ENCODE data around the gene SMIM11. TPM values are rescaled to one million over a fixed set of nuclear protein-coding genes. Genes with fewer than 3 reads are reported as not detected.

The SMIM11 gene
- total and polyA plus RNA-seq, 2 donors (not counting 1 experiment from before 2014, with no cell fraction given), result 10.3 to 10.6 TPM

GRCh38 chr21:34353182-34353581 lies 22.1 kb upstream of the SMIM11 start:
- ATAC-seq (ENCODE audit: low read depth), result no peak
- CTCF ChIA-PET, result interaction anchor here (0.8 to 16.1 kb wide), 2 partner anchors 116 to 432 kb away, joined by 3 to 632 read pairs; no protein-coding TSS in a partner anchor
- Histone ChIP-seq H2AFZ (ENCODE audit: insufficient read depth, low read depth, low read length, poor library complexity, severe bottlenecking) (no peak overlapping the region), H3K79me2 (ENCODE audit: control insufficient read depth, insufficient read depth, low read length) (no peaks in the 10 kb centered on the region), H3K27ac (ENCODE audit: low read length in 2 of 2) (no peak overlapping the region), H3K4me1 (ENCODE audit: control insufficient read depth in 2 of 2, insufficient read depth in 2 of 2, low read length in 2 of 2) (no peaks in the 10 kb centered on the region), H3K27me3 (replicated peaks in 1 of 4; ENCODE audit: control extremely low read depth in 1 of 4, control insufficient read depth in 3 of 4, insufficient read depth in 4 of 4, low read length in 3 of 4) (no peaks in the 10 kb centered on the region), H4K20me1 (ENCODE audit: control insufficient read depth, insufficient read depth, low read length, poor library complexity, severe bottlenecking) (no peaks in the 10 kb centered on the region), H3K36me3 (replicated peaks in 1 of 2; ENCODE audit: control extremely low read depth in 1 of 2, control insufficient read depth in 1 of 2, extremely low read depth in 1 of 2, insufficient read depth in 2 of 2, low read length in 1 of 2) (no peaks in the 10 kb centered on the region), H3K9me3 (ENCODE audit: control extremely low read depth in 1 of 3, control insufficient read depth in 2 of 3, insufficient read depth in 1 of 3, low read length in 2 of 3) (peaks cover 0 to under 1% (median 0%) of the 10 kb centered on the region in 3 donors), H3K4me2 (replicated peaks; ENCODE audit: low read depth, low read length, poor library complexity, severe bottlenecking) (no peak overlapping the region), H3K4me3 (ENCODE audit: control extremely low read depth in 1 of 5, extremely low read depth in 1 of 5, insufficient read depth in 1 of 5, low read depth in 2 of 5, low read length in 4 of 5) (no peak overlapping the region), H3K9ac (ENCODE audit: low read length) (no peak overlapping the region)
- Mint-ChIP-seq H3K4me3 (no peak overlapping the region), H3K27me3 (peaks cover 30% of the 10 kb centered on the region), H3K27ac (no peak overlapping the region), H3K4me1 (no peaks in the 10 kb centered on the region), H3K9me3 (ENCODE audit: insufficient read depth) (no peaks in the 10 kb centered on the region)
- DNase-seq, result no peak
- TF ChIP-seq CTCF (IDR thresholded peaks at IDR 0.05) (no peak), EZH2 (IDR thresholded peaks at IDR 0.05; ENCODE audit: borderline replicate concordance, insufficient read depth, low read depth, low read length, poor library complexity, severe bottlenecking) (no peak)
- intact Hi-C loops (cut with micrococcal nuclease), result no loop called here
- no CpG with 5 or more reads among the region's 6 CpGs for WGBS (ENCODE audit: insufficient coverage)
- POLR2A ChIA-PET, result no interaction called here

- Histone ChIP-seq H3K36me3 (replicated peaks in 1 of 2; ENCODE audit: control extremely low read depth in 1 of 2, control insufficient read depth in 1 of 2, extremely low read depth in 1 of 2, insufficient read depth in 2 of 2, low read length in 1 of 2) (no peaks in the 10 kb centered on the region), H3K9me3 (ENCODE audit: control extremely low read depth in 1 of 3, control insufficient read depth in 2 of 3, insufficient read depth in 1 of 3, low read length in 2 of 3) (peaks cover 0 to 3% (median 0%) of the 10 kb centered on the region in 3 donors), H3K4me2 (replicated peaks; ENCODE audit: low read depth, low read length, poor library complexity, severe bottlenecking) (no peak overlapping the region), H3K27me3 (replicated peaks in 1 of 4; ENCODE audit: control extremely low read depth in 1 of 4, control insufficient read depth in 3 of 4, insufficient read depth in 4 of 4, low read length in 3 of 4) (no peaks in the 10 kb centered on the region), H3K9ac (ENCODE audit: low read length) (no peak overlapping the region), H4K20me1 (ENCODE audit: control insufficient read depth, insufficient read depth, low read length, poor library complexity, severe bottlenecking) (no peaks in the 10 kb centered on the region), H2AFZ (ENCODE audit: insufficient read depth, low read depth, low read length, poor library complexity, severe bottlenecking) (no peak overlapping the region), H3K27ac (ENCODE audit: low read length in 2 of 2) (no peak overlapping the region), H3K4me3 (ENCODE audit: control extremely low read depth in 1 of 5, extremely low read depth in 1 of 5, insufficient read depth in 1 of 5, low read depth in 2 of 5, low read length in 4 of 5) (no peak overlapping the region), H3K79me2 (ENCODE audit: control insufficient read depth, insufficient read depth, low read length) (no peaks in the 10 kb centered on the region), H3K4me1 (ENCODE audit: control insufficient read depth in 2 of 2, insufficient read depth in 2 of 2, low read length in 2 of 2) (no peaks in the 10 kb centered on the region)
- ATAC-seq (ENCODE audit: low read depth) (no peak), DNase-seq (no peak)
- Mint-ChIP-seq H3K27me3 (peaks cover 39% of the 10 kb centered on the region), H3K9me3 (ENCODE audit: insufficient read depth) (peaks cover 3% of the 10 kb centered on the region), H3K27ac (no peak overlapping the region), H3K4me3 (no peak overlapping the region), H3K4me1 (no peaks in the 10 kb centered on the region)
- WGBS (ENCODE audit: insufficient coverage), result 78% methylated on average over 4 of the region's 4 CpGs
- POLR2A ChIA-PET, result no interaction called here
- no peak for TF ChIP-seq CTCF (IDR thresholded peaks at IDR 0.05)
- TF ChIP-seq EZH2 (IDR thresholded peaks at IDR 0.05; ENCODE audit: borderline replicate concordance, insufficient read depth, low read depth, low read length, poor library complexity, severe bottlenecking), result no peak
- intact Hi-C loops (cut with micrococcal nuclease), result no loop called here
- CTCF ChIA-PET, result interaction anchor here (0.5 to 16.1 kb wide), 5 partner anchors 8 to 594 kb away, joined by 3 to 632 read pairs (median 7); no protein-coding TSS in a partner anchor
These were observed 20.5 kb upstream of the SMIM11 start for GRCh38 chr21:34354836-34355235.

Data from B cell (primary cell).